Measurements from ENCODE around the gene OR14K1. TPM values are rescaled to one million over a fixed set of nuclear protein-coding genes. Genes with fewer than 3 reads are reported as not detected.

OR14K1 gene, protein sequence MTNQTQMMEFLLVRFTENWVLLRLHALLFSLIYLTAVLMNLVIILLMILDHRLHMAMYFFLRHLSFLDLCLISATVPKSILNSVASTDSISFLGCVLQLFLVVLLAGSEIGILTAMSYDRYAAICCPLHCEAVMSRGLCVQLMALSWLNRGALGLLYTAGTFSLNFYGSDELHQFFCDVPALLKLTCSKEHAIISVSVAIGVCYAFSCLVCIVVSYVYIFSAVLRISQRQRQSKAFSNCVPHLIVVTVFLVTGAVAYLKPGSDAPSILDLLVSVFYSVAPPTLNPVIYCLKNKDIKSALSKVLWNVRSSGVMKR
- total RNA-seq (2011; cell fraction: chromatin; rRNA removed; ENCODE audit: low replicate concordance) = not detected in 2 replicates
- not detected in 2 replicates for total RNA-seq (2011; cell fraction: nucleolus; rRNA removed)
- total RNA-seq (2011; cell fraction: nucleoplasm; rRNA removed) = not detected in 2 replicates
- not detected in 2 replicates for total RNA-seq (2014; rRNA removed)
- total RNA-seq (2014; rRNA removed; fragmentation: Illumina TruSeq; extraction: Trizol) = not detected in 2 replicates
- not detected in 2 replicates for total RNA-seq (2015; rRNA removed; fragmentation: Illumina TruSeq; extraction: Trizol)
- not detected in 2 replicates for total RNA-seq (2021)
- polyA plus RNA-seq (2011; rRNA removed) = not detected in 2 replicates
- not detected in 2 replicates for polyA plus RNA-seq (2011; cell fraction: cytosol; rRNA removed)
- not detected in 2 replicates for polyA plus RNA-seq (2011; cell fraction: nucleus; rRNA removed)
- polyA plus RNA-seq (2012) = not detected in 2 replicates
- polyA plus RNA-seq (2014; fragmentation: Illumina TruSeq; extraction: Trizol) = not detected in 2 replicates
- not detected for polyA plus RNA-seq (2014; fragmentation: Nextera tagmentation; extraction: Ambion mirVana)
- not detected in 2 replicates for polyA plus RNA-seq (2014; rRNA removed)
- not detected in 2 replicates for polyA minus RNA-seq (2011; rRNA and poly(A)+ RNA removed)
- polyA minus RNA-seq (2011; cell fraction: cytosol; rRNA and poly(A)+ RNA removed) = not detected in 2 replicates
- not detected in 2 replicates for polyA minus RNA-seq (2011; cell fraction: nucleus; rRNA and poly(A)+ RNA removed)
- Bru-seq, nascent RNA = not detected
- BruChase-seq, experiment 1, labeled RNA remaining after a 2-hour chase = not detected
- not detected for BruChase-seq, experiment 2, labeled RNA remaining after a 6-hour chase
- long read RNA-seq, experiment 1 = 0 reads
- long read RNA-seq, experiment 2 = 0 reads
- long read RNA-seq, experiment 3 = 0 reads

DNA sequence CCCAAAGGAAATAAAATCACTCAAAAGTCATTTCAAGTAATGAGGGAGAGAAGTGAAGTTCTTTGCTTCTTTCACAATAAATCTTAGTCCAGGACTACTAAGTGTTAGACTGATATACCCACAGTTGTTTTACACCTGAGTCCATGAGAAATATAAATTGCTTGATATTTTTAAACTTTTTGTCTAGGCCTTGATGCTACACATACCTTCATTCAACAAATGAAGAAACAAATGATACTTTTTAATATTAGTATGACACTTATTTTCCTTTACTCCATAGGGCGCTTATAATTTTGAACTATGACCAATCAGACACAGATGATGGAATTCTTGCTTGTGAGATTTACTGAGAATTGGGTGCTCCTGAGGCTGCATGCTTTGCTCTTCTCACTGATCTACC lies at the start of gene OR14K1:
Gene OR14K1, plus strand, starts transcription at position 301 of the 400 bp plus-strand sequence. Its CDS starts 0 bp downstream, at position 301.
- CTCF ChIA-PET (ENCODE audit: low intra/inter-chr PET ratio) = no interaction called here
- TF ChIP-seq AFF4 (CRISPR knock-in tag; IDR thresholded peaks at IDR 0.05) = no peak
- TF ChIP-seq XRCC5 (IDR thresholded peaks at IDR 0.05; ENCODE audit: low read depth, low read length) = no peak
- TF ChIP-seq NFXL1 (CRISPR knock-in tag; IDR thresholded peaks at IDR 0.05) = no peak
- no peak for TF ChIP-seq ZNF589 (CRISPR knock-in tag; IDR thresholded peaks at IDR 0.05; ENCODE audit: low read depth)
- TF ChIP-seq, protein P1, sequence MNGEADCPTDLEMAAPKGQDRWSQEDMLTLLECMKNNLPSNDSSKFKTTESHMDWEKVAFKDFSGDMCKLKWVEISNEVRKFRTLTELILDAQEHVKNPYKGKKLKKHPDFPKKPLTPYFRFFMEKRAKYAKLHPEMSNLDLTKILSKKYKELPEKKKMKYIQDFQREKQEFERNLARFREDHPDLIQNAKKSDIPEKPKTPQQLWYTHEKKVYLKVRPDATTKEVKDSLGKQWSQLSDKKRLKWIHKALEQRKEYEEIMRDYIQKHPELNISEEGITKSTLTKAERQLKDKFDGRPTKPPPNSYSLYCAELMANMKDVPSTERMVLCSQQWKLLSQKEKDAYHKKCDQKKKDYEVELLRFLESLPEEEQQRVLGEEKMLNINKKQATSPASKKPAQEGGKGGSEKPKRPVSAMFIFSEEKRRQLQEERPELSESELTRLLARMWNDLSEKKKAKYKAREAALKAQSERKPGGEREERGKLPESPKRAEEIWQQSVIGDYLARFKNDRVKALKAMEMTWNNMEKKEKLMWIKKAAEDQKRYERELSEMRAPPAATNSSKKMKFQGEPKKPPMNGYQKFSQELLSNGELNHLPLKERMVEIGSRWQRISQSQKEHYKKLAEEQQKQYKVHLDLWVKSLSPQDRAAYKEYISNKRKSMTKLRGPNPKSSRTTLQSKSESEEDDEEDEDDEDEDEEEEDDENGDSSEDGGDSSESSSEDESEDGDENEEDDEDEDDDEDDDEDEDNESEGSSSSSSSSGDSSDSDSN (IDR thresholded peaks at IDR 0.05; ENCODE audit: borderline replicate concordance in 1 of 2, low read depth in 2 of 2, low read length in 2 of 2) = no peak
- TF ChIP-seq ARHGAP35 (IDR thresholded peaks at IDR 0.05; ENCODE audit: partially characterized antibody) = no peak
- no peak for TF ChIP-seq SMAD1 (IDR thresholded peaks at IDR 0.05; ENCODE audit: low read depth, low read length, partially characterized antibody)

More for the DNA sequence above, at the start of gene OR14K1:
- no peaks in the 10 kb centered on the region for H3K9me3 ChIP-seq (replicated peaks; ENCODE audit: control insufficient read depth, insufficient read depth, low read depth, low read length)
- WGBS (ENCODE audit: insufficient coverage, low coverage, missing lambda C conversion rate) = 0% methylated on average over 1 of the region's 1 CpG
- H3K4me2 ChIP-seq (ENCODE audit: insufficient read depth, low read length) = no peak within 1 kb of the TSS
- no peaks in the 10 kb centered on the region for H3K79me2 ChIP-seq (ENCODE audit: control insufficient read depth, insufficient read depth, low read length)
- ATAC-seq = no peak
- H3K4me1 ChIP-seq (replicated peaks in 1 of 2; ENCODE audit: control insufficient read depth in 2 of 2, insufficient read depth in 2 of 2, low read length in 2 of 2) = no peaks in the 10 kb centered on the region
- H2AFZ ChIP-seq (ENCODE audit: low read depth, low read length) = no peak within 1 kb of the TSS
- no peak within 1 kb of the TSS for H3K4me3 ChIP-seq
- POLR2A ChIA-PET = interaction anchor here (0.6 kb wide), 1 partner anchor 1014 kb away, joined by 3 read pairs; the partner anchor contains the start of gene SCCPDH
- no peaks in the 10 kb centered on the region for H3K27me3 ChIP-seq (ENCODE audit: control insufficient read depth in 2 of 2, insufficient read depth in 2 of 2, low read length in 2 of 2)
- H3K9me1 ChIP-seq (ENCODE audit: control insufficient read depth, insufficient read depth, low read length) = no peaks in the 10 kb centered on the region
- no peak for DNase-seq (ENCODE audit: extremely low read depth in 1 of 4, low spot score in 3 of 4)
- H3K9ac ChIP-seq (ENCODE audit: insufficient read depth in 1 of 2, low read depth in 2 of 2, low read length in 2 of 2) = no peak within 1 kb of the TSS
- FAIRE-seq = no peak
- H3K36me3 ChIP-seq (ENCODE audit: control insufficient read depth, insufficient read depth, low read length) = no peaks in the 10 kb centered on the region
- in situ Hi-C loops (cut with MboI) (no loop called here), intact Hi-C loops (cut with micrococcal nuclease) (no loop called here)
- H4K20me1 ChIP-seq (replicated peaks; ENCODE audit: control insufficient read depth, insufficient read depth, low read length) = no peaks in the 10 kb centered on the region
- BruUV-seq (replicated peaks) = no TSS peak
- no peak within 1 kb of the TSS for H3K27ac ChIP-seq (ENCODE audit: extremely low read depth, low read depth, low read length)

Measured in K562 (cell line).